Adrenal gland (tissue), 12 donors: Measurements from ENCODE around the gene CADPS. TPM values are rescaled to one million over a fixed set of nuclear protein-coding genes. Genes with fewer than 3 reads are reported as not detected.

Source experiments
- DNase-seq, 7 donors: peaks; one replicate each; pipeline ENCODE4 v3.0.0-alpha.2; 2019 to 2020
- H3K27ac ChIP-seq, 5 donors: fragments of 200-600 bp; sonication (generic) in 4 of 5; 1 replicate in 3 of 5; 2 replicates in 2 of 5; pipeline versions ENCODE4 v1.5.1 to v1.8.0; 2016 to 2020; ENCODE audit warnings: mild to moderate bottlenecking in 1 of 5
- H3K27me3 ChIP-seq: fragments of 200-600 bp; 2 replicates; pipeline ENCODE4 v1.8.0; 2021
- H3K36me3 ChIP-seq, 2 donors: fragments of 200-600 bp; replicated peaks in 1 of 2; 1 replicate in 1 of 2; 2 replicates in 1 of 2; pipeline versions ENCODE4 v1.5.1 to v1.8.0; 2018 to 2022
- H3K4me1 ChIP-seq, 2 donors: fragments of 200-600 bp; replicated peaks in 1 of 2; 1 replicate in 1 of 2; 2 replicates in 1 of 2; pipeline versions ENCODE4 v1.5.1 to v1.8.0; 2018 to 2021
- H3K4me3 ChIP-seq, 4 donors: fragments of 200-600 bp; sonication (generic) in 3 of 4; one replicate each; pipeline ENCODE4 v1.5.1; 2016 to 2018
- H3K9me3 ChIP-seq, 3 donors: fragments of 200-600 bp; sonication (generic) in 1 of 3; replicated peaks in 1 of 3; 1 replicate in 2 of 3; 2 replicates in 1 of 3; pipeline versions ENCODE4 v1.5.1 to v1.8.0; 2016 to 2021
- CTCF ChIP-seq, 6 experiments: fragments of 450-650 bp in 4 of 6; fragments of 200-600 bp in 2 of 6; sonication (generic) in 1 of 6; IDR thresholded peaks; 1 replicate in 5 of 6; 2 replicates in 1 of 6; pipeline versions ENCODE4 v1.5.1 to v1.8.0; 2016 to 2021; ENCODE audit warnings: antibody characterized with exemption in 6 of 6, mild to moderate bottlenecking in 2 of 6, moderate library complexity in 1 of 6
- POLR2A ChIP-seq, 2 donors: fragments of 450-650 bp; IDR thresholded peaks; one replicate each; pipeline ENCODE4 v1.6.1; 2017; ENCODE audit warnings: antibody characterized with exemption in 2 of 2, mild to moderate bottlenecking in 2 of 2, moderate library complexity in 1 of 2
- WGBS, 4 donors: extraction: QIAGEN DNeasy Blood & Tissue Kit in 2 of 4; methylation state at CpG; one replicate each; pipeline versions ENCODE4 v1.1.5 to v1.1.7; 2013 to 2017; 5-methylcytosine and 5-hydroxymethylcytosine counted together
- intact Hi-C, 2 donors: fragments of 100-400 bp; cut with DNase I; formaldehyde crosslinking; loops; one replicate each; pipeline versions ENCODE4 v1.14.1 to v1.15.0; 2022 to 2023
- polyA plus RNA-seq, 3 donors: library from polyadenylated mRNA; stranded (reverse); fragments of 200-250 nt in 2 of 3; fragments of 350-450 nt in 1 of 3; fragmentation: Illumina TruSeq in 1 of 3; extraction: RNeasy Lipid Tissue Mini Kit (QIAGEN cat#74804) in 1 of 3; gene quantifications; one replicate each; pipeline ENCODE4 v1.2.3, GENCODE V29; 2013 to 2014
- total RNA-seq, 9 donors: library from RNA; depleted of rRNA in 4 of 9; stranded (reverse); fragments of >200 nt in 4 of 9; fragments of 120-200 nt in 1 of 9; fragmentation: NEBNext Ultra II Directional in 1 of 9; extraction: Animal tissue kit (Norgen Biotek cat#: 25700) in 1 of 9; gene quantifications; one replicate each; pipeline versions ENCODE4 v1.1.0 to v1.2.4, GENCODE V29; 2013 to 2023
- donor health status: healthy with polysubstance abuse.
- donor health status: Bipolar disorder and iron deficiency.
- donor health status: DM: yes; HTN: yes; CAD: no.
- donor health status: DM: no; HTN: no; CAD: no.
- donor health status: DM: no; HTN: no; CAD: no.
- donor health status: DM: yes; HTN: yes; CAD: no.

The CADPS gene
- total and polyA plus RNA-seq, 12 donors, result 0.24 to 36.5 (median 11.2) TPM; not detected in 2

GRCh38 chr3:62771331-62772072, 103.7 kb downstream of the CADPS start:
- intact Hi-C loops, result no loop called here
- no peaks in the 10 kb centered on the region for H3K36me3 ChIP-seq
- no peaks in the 10 kb centered on the region for H3K4me1 ChIP-seq
- 65 to 72% (median 70%) methylated on average over 7 of the region's 7 CpGs for WGBS, 4 donors
- TF ChIP-seq POLR2A (IDR thresholded peaks at IDR 0.05) (no peak), CTCF (IDR thresholded peaks at IDR 0.05) (no peak)
- H3K9me3 ChIP-seq, result no peaks in the 10 kb centered on the region
- no peak for DNase-seq
- H3K27ac ChIP-seq, result no peak overlapping the region
- no peak overlapping the region for H3K4me3 ChIP-seq
- H3K27me3 ChIP-seq, result no peaks in the 10 kb centered on the region

- H3K4me3 ChIP-seq, result no peak overlapping the region
- no peak for DNase-seq
- 64 to 74% (median 70%) methylated on average over 2 of the region's 2 CpGs for WGBS, 4 donors
- H3K27me3 ChIP-seq, result no peaks in the 10 kb centered on the region
- H3K9me3 ChIP-seq, result no peaks in the 10 kb centered on the region
- no peak for TF ChIP-seq POLR2A (IDR thresholded peaks at IDR 0.05)
- TF ChIP-seq CTCF (IDR thresholded peaks at IDR 0.05), result no peak
- intact Hi-C loops, result no loop called here
- H3K27ac ChIP-seq, result no peak overlapping the region
- no peaks in the 10 kb centered on the region for H3K4me1 ChIP-seq
- H3K36me3 ChIP-seq, result no peaks in the 10 kb centered on the region
Measured at GRCh38 chr3:62768896-62769295, 106.3 kb downstream of the CADPS start.

- H3K4me1 ChIP-seq, result no peaks in the 10 kb centered on the region
- TF ChIP-seq POLR2A (IDR thresholded peaks at IDR 0.05), result no peak
- no peaks in the 10 kb centered on the region for H3K27me3 ChIP-seq
- WGBS, 4 donors, result 43 to 64% (median 61%) methylated on average over 1 of the region's 1 CpG
- no peaks in the 10 kb centered on the region for H3K36me3 ChIP-seq
- H3K27ac ChIP-seq, result no peak overlapping the region
- H3K9me3 ChIP-seq, result no peaks in the 10 kb centered on the region
- no peak overlapping the region for H3K4me3 ChIP-seq
- intact Hi-C loops, result no loop called here
- no peak for DNase-seq
Measured at GRCh38 chr3:62761711-62762110, 113.5 kb downstream of the CADPS start.

DNA sequence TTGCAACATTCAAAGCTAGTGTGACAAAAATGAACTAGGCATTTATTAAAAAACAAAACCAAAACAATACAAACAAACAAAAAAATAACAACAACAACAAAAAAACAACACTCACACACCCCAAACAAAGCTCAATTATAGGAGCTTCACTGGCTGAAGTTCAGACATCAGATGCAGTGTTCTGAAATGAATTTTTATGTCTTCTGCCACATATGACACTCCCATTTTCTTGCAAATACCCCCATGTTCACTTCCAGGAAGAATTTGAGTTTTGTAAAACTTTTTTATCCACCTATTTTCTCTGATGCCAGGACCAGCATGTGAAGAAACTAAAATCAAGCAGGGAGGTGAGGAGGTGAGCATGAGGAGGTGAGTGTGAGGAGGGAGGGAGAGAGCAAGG, 113.9 kb downstream of the CADPS start:
- H3K4me3 ChIP-seq, result no peak overlapping the region
- DNase-seq, result no peak
- H3K9me3 ChIP-seq, result no peaks in the 10 kb centered on the region
- H3K27ac ChIP-seq, result no peak overlapping the region
- no peaks in the 10 kb centered on the region for H3K36me3 ChIP-seq
- H3K4me1 ChIP-seq, result no peaks in the 10 kb centered on the region
- no peaks in the 10 kb centered on the region for H3K27me3 ChIP-seq
- intact Hi-C loops, result no loop called here
- TF ChIP-seq POLR2A (IDR thresholded peaks at IDR 0.05), result no peak
- TF ChIP-seq CTCF (IDR thresholded peaks at IDR 0.05), result no peak
